ENCODE results near the gene ATP13A5.

GRCh38 chr3:193330555-193331204, 47.9 kb downstream of the ATP13A5 start:
- TF ChIP-seq CTCF (conservative IDR thresholded peaks at IDR 0.05; ENCODE audit: low read depth in 2 of 2) (no peak), CREB1 (CRISPR knock-in tag; IDR thresholded peaks at IDR 0.05; ENCODE audit: low read depth) (no peak), POLR2AphosphoS5 (IDR thresholded peaks at IDR 0.05; ENCODE audit: low read depth) (no peak), STAT1 (IDR thresholded peaks at IDR 0.05; ENCODE audit: unreplicated experiment) (no peak), EZH2 (IDR thresholded peaks at IDR 0.05; ENCODE audit: low read depth, unreplicated experiment) (no peak), JUNB (IDR thresholded peaks at IDR 0.05; ENCODE audit: unreplicated experiment) (no peak), EZH2phosphoT487 (IDR thresholded peaks at IDR 0.05; ENCODE audit: unreplicated experiment) (no peak), NANOG (IDR thresholded peaks at IDR 0.05; ENCODE audit: borderline replicate concordance) (no peak), ZNF114 (CRISPR knock-in tag; IDR thresholded peaks at IDR 0.05) (no peak), ZNF331 (CRISPR knock-in tag; IDR thresholded peaks at IDR 0.05; ENCODE audit: low read depth) (no peak)
- TF ChIP-seq, protein P1, sequence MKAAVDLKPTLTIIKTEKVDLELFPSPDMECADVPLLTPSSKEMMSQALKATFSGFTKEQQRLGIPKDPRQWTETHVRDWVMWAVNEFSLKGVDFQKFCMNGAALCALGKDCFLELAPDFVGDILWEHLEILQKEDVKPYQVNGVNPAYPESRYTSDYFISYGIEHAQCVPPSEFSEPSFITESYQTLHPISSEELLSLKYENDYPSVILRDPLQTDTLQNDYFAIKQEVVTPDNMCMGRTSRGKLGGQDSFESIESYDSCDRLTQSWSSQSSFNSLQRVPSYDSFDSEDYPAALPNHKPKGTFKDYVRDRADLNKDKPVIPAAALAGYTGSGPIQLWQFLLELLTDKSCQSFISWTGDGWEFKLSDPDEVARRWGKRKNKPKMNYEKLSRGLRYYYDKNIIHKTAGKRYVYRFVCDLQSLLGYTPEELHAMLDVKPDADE (IDR thresholded peaks at IDR 0.05): no peak
- TF ChIP-seq, protein P2, sequence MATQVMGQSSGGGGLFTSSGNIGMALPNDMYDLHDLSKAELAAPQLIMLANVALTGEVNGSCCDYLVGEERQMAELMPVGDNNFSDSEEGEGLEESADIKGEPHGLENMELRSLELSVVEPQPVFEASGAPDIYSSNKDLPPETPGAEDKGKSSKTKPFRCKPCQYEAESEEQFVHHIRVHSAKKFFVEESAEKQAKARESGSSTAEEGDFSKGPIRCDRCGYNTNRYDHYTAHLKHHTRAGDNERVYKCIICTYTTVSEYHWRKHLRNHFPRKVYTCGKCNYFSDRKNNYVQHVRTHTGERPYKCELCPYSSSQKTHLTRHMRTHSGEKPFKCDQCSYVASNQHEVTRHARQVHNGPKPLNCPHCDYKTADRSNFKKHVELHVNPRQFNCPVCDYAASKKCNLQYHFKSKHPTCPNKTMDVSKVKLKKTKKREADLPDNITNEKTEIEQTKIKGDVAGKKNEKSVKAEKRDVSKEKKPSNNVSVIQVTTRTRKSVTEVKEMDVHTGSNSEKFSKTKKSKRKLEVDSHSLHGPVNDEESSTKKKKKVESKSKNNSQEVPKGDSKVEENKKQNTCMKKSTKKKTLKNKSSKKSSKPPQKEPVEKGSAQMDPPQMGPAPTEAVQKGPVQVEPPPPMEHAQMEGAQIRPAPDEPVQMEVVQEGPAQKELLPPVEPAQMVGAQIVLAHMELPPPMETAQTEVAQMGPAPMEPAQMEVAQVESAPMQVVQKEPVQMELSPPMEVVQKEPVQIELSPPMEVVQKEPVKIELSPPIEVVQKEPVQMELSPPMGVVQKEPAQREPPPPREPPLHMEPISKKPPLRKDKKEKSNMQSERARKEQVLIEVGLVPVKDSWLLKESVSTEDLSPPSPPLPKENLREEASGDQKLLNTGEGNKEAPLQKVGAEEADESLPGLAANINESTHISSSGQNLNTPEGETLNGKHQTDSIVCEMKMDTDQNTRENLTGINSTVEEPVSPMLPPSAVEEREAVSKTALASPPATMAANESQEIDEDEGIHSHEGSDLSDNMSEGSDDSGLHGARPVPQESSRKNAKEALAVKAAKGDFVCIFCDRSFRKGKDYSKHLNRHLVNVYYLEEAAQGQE (IDR thresholded peaks at IDR 0.05; ENCODE audit: unreplicated experiment): no peak
